ENCODE results near the gene TSN. TPM values are rescaled to one million over a fixed set of nuclear protein-coding genes. Genes with fewer than 3 reads are reported as not detected.

TSN gene
- total and polyA plus RNA-seq, 9 of the 15 experiments (the other 6 are each of a cell fraction or from before 2014, with no cell fraction given) = 63.2 to 152 (median 95.2) TPM

DNA sequence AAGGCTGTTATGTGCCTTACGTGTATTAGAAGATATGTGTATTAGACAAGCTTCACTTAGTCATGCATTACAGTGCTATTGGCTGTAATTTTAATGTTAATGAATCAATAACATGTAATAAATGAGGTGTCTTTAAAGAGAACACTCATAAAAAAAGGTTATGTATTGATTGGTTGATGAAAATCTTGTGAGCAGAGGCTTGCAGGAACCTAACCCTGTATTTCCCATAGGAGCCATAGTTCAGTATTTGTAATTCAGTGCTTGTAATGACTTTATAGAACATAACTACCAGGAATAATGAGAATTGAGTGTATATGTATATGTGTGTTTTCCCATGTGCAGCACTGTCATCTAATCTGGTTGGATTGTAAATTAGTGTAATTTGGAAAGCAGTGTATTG is 33.2 kb downstream of the TSN start:
- Histone ChIP-seq H3K27me3 (ENCODE audit: control insufficient read depth in 2 of 2, insufficient read depth in 2 of 2, low read length in 2 of 2) (peaks cover 24 to 28% of the 10 kb centered on the region in 2 experiments), H3K4me1 (replicated peaks in 1 of 2; ENCODE audit: control insufficient read depth in 2 of 2, insufficient read depth in 2 of 2, low read length in 2 of 2) (no peaks in the 10 kb centered on the region), H3K4me2 (ENCODE audit: insufficient read depth, low read length) (no peak overlapping the region), H4K20me1 (replicated peaks; ENCODE audit: control insufficient read depth, insufficient read depth, low read length) (no peaks in the 10 kb centered on the region), H3K27ac (ENCODE audit: extremely low read depth, low read depth, low read length) (no peak overlapping the region), H3K36me3 (ENCODE audit: control insufficient read depth, insufficient read depth, low read length) (no peaks in the 10 kb centered on the region), H3K4me3 (no peak overlapping the region), H3K9me1 (ENCODE audit: control insufficient read depth, insufficient read depth, low read length) (no peaks in the 10 kb centered on the region), H3K79me2 (ENCODE audit: control insufficient read depth, insufficient read depth, low read length) (no peaks in the 10 kb centered on the region), H2AFZ (ENCODE audit: low read depth, low read length) (no peak overlapping the region), H3K9ac (ENCODE audit: insufficient read depth in 1 of 2, low read depth in 2 of 2, low read length in 2 of 2) (no peak overlapping the region), H3K9me3 (replicated peaks; ENCODE audit: control insufficient read depth, insufficient read depth, low read depth, low read length) (peaks cover 5% of the 10 kb centered on the region)
- POLR2A ChIA-PET = no interaction called here
- FAIRE-seq = no peak
- intact Hi-C loops (cut with micrococcal nuclease) = no loop called here
- in situ Hi-C loops (cut with MboI) = loop anchor here (25.0 kb wide), 1 partner anchor 701 kb away; no protein-coding TSS in a partner anchor
- CTCF ChIA-PET (ENCODE audit: low intra/inter-chr PET ratio) = no interaction called here
- 15% methylated on average over 1 of the region's 1 CpG for WGBS (ENCODE audit: insufficient coverage, low coverage, missing lambda C conversion rate)
- no TSS peak for BruUV-seq (replicated peaks)
- ATAC-seq = no peak
- DNase-seq (ENCODE audit: extremely low read depth in 1 of 4, low spot score in 3 of 4) = no peak
- TF ChIP-seq, protein P1, sequence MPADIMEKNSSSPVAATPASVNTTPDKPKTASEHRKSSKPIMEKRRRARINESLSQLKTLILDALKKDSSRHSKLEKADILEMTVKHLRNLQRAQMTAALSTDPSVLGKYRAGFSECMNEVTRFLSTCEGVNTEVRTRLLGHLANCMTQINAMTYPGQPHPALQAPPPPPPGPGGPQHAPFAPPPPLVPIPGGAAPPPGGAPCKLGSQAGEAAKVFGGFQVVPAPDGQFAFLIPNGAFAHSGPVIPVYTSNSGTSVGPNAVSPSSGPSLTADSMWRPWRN (IDR thresholded peaks at IDR 0.05; ENCODE audit: low read depth) = no peak
- TF ChIP-seq IRF1 (CRISPR knock-in tag; IDR thresholded peaks at IDR 0.05; ENCODE audit: borderline replicate concordance) = no peak
- TF ChIP-seq ELF2 (CRISPR knock-in tag; IDR thresholded peaks at IDR 0.05) = no peak
- no peak for TF ChIP-seq THAP12 (CRISPR knock-in tag; IDR thresholded peaks at IDR 0.05)
- TF ChIP-seq ZNF766 (CRISPR knock-in tag; conservative IDR thresholded peaks at IDR 0.05) = no peak
- no peak for TF ChIP-seq ZNF398 (CRISPR knock-in tag; IDR thresholded peaks at IDR 0.05)
- TF ChIP-seq, protein P2, sequence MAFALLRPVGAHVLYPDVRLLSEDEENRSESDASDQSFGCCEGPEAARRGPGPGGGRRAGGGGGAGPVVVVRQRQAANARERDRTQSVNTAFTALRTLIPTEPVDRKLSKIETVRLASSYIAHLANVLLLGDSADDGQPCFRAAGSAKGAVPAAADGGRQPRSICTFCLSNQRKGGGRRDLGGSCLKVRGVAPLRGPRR (CRISPR knock-in tag; IDR thresholded peaks at IDR 0.05) = no peak
- TF ChIP-seq, protein P3, sequence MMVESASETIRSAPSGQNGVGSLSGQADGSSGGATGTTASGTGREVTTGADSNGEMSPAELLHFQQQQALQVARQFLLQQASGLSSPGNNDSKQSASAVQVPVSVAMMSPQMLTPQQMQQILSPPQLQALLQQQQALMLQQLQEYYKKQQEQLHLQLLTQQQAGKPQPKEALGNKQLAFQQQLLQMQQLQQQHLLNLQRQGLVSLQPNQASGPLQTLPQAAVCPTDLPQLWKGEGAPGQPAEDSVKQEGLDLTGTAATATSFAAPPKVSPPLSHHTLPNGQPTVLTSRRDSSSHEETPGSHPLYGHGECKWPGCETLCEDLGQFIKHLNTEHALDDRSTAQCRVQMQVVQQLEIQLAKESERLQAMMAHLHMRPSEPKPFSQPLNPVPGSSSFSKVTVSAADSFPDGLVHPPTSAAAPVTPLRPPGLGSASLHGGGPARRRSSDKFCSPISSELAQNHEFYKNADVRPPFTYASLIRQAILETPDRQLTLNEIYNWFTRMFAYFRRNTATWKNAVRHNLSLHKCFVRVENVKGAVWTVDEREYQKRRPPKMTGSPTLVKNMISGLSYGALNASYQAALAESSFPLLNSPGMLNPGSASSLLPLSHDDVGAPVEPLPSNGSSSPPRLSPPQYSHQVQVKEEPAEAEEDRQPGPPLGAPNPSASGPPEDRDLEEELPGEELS (CRISPR knock-in tag; IDR thresholded peaks at IDR 0.05; ENCODE audit: borderline replicate concordance) = no peak
- TF ChIP-seq MEF2A (IDR thresholded peaks at IDR 0.05; ENCODE audit: control insufficient read depth, low read depth, low read length) = no peak
